Measurements from ENCODE around the gene CLEC18C.
"Not testable (repeated sequence)": the region's sequence is repeated elsewhere in the genome, so short reads cannot be mapped to it uniquely, and the experiment has no call there.

GRCh38 chr16:70149296-70149695 is 24.3 kb upstream of the CLEC18C start:
- TF ChIP-seq CTCF, POLR2A (IDR thresholded peaks at IDR 0.05): not testable (repeated sequence)
